GM19463 (cell line): ENCODE data around the gene MAGEA12.
"Not testable (repeated sequence)": the region's sequence is repeated elsewhere in the genome, so short reads cannot be mapped to it uniquely, and the experiment has no call there.

Source experiments
- ATAC-seq: cut with Tn5 transposase; IDR thresholded peaks from one replicate; pipeline ENCODE4 v1.9.1; 2021; ENCODE audit warnings: mild to moderate bottlenecking, moderate library complexity; ENCODE audit not compliant: unreplicated experiment

Gene MAGEA12

GRCh38 chrX:152761582-152761981 is 28.0 kb downstream of the MAGEA12 start:
- not testable (repeated sequence) for ATAC-seq

DNA sequence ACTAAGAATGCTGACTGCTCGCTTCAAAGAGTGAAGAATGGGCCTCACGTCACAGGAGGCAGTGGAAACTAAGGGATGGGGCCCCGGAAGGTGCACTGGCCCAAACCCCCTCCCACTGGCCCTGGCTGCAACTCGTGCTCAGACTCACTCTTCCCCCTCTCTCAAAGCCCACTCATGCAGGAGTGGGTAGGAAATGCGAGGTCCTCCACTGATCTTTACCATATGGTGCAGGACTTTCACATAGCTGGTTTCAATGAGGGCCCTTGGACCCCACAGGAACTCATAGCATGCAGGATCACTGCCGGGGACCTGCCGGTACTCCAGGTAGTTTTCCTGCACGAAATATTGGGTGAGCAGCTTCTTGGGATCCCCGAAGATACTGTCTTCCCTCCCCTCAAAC is 33.0 kb downstream of the MAGEA12 start:
- ATAC-seq, result not testable (repeated sequence)

GRCh38 chrX:152769549-152770289 is 36.2 kb downstream of the MAGEA12 start, which contains the start of gene MAGEA6:
MAGEA6 (minus strand) TSS chrX:152769689; CDS start chrX:152767650, 2,039 bp downstream.
- ATAC-seq, result not testable (repeated sequence)

GRCh38 chrX:152787062-152787461 is 53.5 kb downstream of the MAGEA12 start:
- ATAC-seq, result peak; percentile 93
